ENCODE results near the gene RELN.

DNA sequence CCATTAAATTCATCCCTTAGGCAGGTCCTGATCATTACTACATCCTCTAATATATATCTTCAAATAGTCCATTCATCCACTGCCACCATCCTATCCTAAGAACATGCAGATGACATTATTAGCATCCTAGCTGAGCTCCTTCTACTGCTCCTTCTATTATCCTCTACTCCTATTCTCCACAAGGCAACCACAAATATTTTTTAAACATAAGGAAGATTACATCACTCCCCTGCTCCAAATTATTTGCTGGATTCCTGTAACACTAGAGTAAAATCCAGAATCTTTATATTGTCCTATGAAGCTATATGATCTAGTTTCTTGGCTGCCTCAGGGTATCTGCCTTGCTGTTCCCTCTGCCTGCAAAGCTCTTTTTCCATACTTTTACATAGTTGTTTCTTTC, 367.2 kb downstream of the RELN start:
- TF ChIP-seq, protein P1, sequence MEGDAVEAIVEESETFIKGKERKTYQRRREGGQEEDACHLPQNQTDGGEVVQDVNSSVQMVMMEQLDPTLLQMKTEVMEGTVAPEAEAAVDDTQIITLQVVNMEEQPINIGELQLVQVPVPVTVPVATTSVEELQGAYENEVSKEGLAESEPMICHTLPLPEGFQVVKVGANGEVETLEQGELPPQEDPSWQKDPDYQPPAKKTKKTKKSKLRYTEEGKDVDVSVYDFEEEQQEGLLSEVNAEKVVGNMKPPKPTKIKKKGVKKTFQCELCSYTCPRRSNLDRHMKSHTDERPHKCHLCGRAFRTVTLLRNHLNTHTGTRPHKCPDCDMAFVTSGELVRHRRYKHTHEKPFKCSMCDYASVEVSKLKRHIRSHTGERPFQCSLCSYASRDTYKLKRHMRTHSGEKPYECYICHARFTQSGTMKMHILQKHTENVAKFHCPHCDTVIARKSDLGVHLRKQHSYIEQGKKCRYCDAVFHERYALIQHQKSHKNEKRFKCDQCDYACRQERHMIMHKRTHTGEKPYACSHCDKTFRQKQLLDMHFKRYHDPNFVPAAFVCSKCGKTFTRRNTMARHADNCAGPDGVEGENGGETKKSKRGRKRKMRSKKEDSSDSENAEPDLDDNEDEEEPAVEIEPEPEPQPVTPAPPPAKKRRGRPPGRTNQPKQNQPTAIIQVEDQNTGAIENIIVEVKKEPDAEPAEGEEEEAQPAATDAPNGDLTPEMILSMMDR (IDR thresholded peaks at IDR 0.05 in 4 of 5, conservative IDR thresholded peaks at IDR 0.05 in 1 of 5): no peak
- no peak for TF ChIP-seq POLR2A (IDR thresholded peaks at IDR 0.05)

Data from gastrocnemius medialis (tissue), 4 donors.